ENCODE measurements around the gene BBLN.

The BBLN gene

DNA sequence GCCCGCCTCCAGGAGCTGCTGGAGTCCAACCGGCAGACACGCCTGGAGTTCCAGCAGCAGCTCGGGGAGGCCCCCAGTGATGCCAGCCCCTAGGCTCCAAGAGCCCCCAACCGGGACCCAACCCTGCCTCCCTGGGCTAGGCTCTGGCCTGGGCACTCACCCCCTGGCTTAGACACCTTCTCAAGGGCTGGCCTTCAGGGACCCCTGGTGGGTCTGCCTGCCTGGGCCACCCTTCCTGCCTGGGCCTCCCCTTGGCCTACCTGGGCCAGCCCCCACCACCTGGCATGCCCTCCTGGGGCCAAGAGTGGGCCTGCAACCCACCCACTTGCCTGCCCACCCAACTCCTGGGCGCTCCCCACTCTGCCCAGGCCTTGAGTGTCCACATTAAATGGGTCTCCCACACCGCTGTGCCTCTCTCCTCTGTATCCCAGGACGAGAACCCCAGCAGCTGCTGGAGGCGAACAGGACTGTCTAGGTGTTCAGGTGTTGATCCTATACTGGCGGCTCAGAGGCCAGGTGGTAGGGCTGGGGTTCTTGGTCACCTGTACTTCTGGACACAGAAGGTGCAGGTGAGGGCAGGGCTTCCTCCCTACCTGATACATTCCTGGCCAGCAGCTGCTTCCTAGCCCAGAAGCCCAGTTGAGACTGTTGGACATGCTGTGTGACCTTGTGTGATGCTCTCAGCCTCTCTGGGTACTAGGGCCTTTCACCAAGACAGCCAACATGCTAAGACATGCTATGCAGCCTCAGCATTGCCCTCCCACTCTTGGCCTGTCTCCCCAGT is 3.6 kb downstream of the BBLN start:
- no peak for DNase-seq

- DNase-seq: no peak
These were observed 4.3 kb downstream of the BBLN start for GRCh38 chr9:128164307-128164885.

- DNase-seq: no peak
These were observed 6.1 kb downstream of the BBLN start for GRCh38 chr9:128166169-128166568.

DNA sequence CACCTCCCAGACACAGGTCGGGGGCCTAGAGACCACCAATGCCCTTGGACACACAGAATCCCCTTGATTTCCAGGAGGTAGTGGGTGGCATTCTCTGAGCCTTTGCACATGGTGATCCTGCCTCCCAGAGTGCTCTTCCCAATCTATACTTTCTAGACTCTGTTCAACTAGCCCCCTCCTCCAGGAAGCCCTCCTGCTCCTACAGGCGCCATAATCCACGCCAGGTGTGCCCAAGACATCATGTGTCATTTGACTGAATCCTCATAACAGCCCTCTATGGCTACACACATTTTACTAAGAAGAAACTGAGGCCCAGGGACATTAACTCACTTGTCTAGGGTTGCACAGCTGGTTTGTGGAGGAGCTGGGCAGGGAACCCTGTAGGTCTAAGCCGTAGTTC is 7.1 kb downstream of the BBLN start:
- no peak for DNase-seq

DNA sequence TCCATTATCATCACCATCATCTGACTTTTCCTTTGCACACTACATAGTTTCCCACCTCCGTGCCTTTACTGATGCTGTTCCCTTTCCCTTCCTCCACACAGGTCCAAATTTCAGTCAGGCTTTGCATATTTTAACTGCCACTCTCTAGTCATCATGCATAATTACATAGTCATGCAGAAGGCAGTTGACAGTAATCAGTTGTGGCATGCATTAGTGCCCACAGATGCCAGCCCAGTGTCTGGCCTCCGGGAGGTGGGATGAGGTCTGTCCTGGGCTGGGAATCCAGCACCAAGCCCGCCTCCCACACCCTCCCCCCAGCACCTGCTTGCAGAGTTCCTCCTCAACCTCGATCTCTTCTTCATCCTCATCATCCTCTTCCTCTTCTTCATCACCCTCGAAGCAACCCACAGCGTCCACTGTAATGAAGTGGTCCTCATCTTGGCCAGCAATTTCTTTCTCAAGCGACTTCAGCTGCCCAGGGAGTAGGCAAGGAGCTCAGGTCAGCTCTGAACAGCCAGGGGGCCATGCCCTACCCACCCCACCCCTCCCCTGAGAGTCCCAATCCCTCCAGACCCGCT is 8.8 kb downstream of the BBLN start:
- peak; percentile 39 for DNase-seq

DNA sequence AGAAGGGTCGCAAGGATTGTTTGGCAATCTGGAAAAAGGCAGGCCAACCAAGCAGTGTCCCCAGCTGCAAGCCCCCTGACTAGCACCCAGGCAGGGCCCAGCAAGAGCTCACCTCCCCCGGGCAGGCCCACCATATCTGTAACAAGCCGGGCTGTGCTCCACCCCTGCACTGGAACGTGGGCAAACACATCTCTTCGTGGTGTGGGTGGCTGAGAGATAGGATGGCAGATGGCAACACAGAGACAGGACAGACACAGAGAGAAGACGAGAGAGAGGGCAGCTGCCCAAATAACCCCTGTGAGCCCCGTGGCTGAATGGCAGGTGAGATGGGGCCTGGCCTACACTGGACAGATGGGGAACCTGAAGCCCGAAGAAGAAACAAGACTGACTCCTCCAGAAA is 9.4 kb downstream of the BBLN start:
- peak; percentile 72 for DNase-seq

DNA sequence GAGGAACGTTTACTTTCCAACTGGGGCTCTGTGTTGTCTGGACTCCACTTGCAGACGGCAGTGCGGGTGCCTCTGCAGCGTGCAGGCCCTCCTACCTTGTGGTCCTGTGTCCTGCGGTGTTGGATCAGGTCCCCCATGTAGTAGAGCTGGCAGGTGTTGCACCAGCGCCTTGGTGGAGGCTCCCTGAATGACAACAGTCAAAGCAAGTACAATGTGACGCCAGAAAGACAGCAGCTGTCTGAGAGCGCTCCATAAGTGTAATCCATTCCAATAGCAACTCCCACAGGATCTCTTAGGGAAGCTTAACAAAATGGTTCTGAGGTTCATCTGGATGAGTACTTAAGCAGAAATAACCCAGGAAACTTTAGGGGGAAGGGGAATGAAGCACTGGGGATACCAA is 9.9 kb downstream of the BBLN start:
- no peak for DNase-seq

DNA sequence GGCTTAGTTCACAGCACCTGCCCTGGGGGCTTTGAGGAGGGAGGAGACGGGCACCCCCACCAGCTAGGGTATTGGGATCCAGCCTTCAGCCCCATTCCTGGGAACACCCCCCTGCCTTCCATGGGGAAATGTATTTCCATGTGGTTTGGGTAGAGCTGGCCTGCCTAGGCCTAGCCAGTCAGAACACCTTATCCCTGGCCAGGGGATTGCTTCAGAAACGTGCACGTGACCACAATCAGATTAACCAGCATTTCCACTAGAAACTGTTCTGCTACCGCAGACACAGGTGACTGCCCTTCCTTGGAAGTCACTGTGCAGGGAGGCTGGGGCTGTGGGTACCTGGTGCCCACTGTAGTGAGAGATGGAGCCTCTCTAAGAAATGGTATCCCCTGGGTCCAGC is 14.0 kb downstream of the BBLN start:
- DNase-seq: no peak

GRCh38 chr9:128175102-128175563 is 15.1 kb downstream of the BBLN start:
- no peak for DNase-seq

DNA sequence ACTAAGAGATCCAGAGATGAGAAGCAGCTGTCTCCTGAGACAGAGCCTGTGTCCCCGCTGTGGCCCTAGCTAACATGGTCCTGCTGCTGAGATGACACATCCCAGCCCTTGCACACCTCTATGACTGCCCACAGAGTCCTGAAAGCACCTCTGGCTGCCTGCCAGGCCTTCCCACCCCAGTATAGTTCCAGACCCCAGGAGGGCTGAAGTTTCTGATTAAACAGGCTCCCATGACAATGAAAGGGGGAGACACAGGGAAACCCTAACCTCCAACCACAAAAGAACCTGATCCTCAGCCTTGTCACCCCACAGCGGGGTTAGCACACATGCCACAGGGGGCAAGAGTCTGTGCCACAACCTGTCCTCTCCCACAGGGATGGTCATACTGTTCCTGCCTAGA is 15.7 kb downstream of the BBLN start:
- DNase-seq: no peak

- DNase-seq: no peak
These were observed 18.9 kb downstream of the BBLN start for GRCh38 chr9:128178806-128179431.

DNA sequence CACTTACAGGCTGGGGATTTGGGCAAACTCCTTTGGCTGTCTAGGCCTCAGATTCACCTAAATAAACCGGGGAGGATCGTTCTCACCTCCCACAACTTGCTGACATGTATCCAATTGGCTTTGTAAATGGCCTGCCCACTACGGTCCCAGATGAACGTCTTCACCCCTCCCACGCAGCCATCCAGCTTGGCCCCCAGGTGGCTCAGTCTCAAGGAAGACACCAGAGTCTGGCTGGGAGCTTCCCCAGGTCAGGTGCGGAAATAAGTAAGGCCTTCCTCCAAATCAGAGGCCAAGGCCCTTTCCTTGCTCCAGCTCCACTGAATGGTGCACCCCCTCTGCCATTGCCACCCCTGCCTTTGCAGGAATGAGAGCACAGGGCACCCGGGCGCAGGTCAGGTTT is 19.9 kb downstream of the BBLN start:
- DNase-seq: no peak

- no peak for DNase-seq
These were observed 20.4 kb downstream of the BBLN start for GRCh38 chr9:128180447-128180846.

GRCh38 chr9:128181480-128181879 is 21.4 kb downstream of the BBLN start:
- DNase-seq: peak; percentile 30

- no peak for DNase-seq
These were observed 23.0 kb downstream of the BBLN start for GRCh38 chr9:128182893-128183588.

DNA sequence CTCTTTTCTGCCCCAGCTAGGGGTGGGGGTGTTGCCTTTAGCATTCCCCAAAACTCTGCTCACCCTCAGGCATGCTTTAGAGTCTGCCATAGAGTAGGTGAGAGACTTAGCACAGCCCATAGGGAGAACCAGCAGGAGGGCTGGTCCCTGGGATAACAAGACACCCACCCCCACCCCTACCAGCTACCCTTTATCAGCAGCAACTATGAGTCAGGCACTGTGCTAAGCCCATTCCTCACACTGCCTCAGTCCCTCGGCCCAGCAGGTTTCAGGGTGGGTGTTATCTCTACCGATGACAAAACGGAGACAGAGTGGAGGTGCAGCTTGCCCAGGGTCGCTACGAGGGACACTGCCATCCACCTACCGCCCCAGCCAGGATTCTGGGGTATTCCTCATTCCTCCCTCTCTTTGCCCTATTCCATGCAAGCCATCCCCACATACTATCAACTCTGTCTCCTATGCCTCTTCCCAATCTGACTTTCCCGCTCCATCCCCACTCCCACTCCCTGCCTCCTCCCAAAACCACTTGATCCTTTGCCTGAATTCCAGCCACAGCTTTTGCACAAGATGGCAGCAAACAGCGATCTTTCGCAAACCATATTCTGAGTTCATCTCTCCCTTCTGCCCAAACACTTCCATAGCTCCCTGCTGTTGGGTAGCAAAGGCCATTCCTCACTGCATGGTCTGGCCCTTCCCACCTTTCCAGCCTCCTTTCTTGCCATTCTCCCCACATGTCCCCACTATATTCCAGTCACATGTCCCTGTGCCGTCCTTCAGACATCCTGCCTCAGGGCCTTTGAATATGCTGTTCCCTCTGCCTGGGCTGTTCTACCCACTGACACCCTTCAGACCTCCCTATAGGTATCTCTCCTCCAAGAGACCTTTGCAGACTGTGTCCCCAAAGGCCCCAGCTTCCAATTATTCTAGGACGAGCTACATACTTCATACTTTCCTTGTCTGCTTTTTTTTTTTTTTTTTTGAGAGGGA is 26.2 kb downstream of the BBLN start:
- no peak for DNase-seq

DNA sequence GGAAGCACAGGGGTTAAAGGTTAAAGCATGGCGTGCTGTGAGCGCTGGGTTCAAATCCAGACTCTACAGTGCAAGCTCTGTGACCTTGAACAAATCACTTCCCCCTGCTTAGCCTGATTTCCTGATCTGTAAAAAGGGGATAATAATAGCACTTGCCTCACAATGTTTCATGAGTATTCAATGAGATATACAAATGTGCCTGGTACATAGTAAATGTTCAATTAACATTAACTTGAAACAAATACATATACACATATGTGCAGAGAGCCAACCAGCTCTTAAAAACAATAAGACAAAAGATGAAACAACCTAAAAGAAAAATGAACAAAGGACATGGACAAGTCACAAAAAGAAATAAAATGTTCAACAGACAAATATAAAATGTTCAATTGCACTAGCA is 27.3 kb downstream of the BBLN start:
- DNase-seq: no peak

- no peak for DNase-seq
These were observed 28.1 kb downstream of the BBLN start for GRCh38 chr9:128188209-128188608.

GRCh38 chr9:128190013-128190412 is 29.9 kb downstream of the BBLN start:
- no peak for DNase-seq

- peak; percentile 25 for DNase-seq
These were observed 30.7 kb downstream of the BBLN start for GRCh38 chr9:128190516-128191405.

All from hematopoietic multipotent progenitor cell treated with erythropoietin and hydrocortisone succinate and interleukin-3 and kit ligand, for 6 days (in vitro differentiated cells).